Dermis microvascular lymphatic vessel endothelial cell (primary cell): ENCODE data around the gene EFCAB9. TPM values are rescaled to one million over a fixed set of nuclear protein-coding genes. Genes with fewer than 3 reads are reported as not detected.
A peak's percentile ranks its signal among the peaks of the same experiment; 100 is the strongest.

Experiments used
- DNase-seq, 2 donors: peaks; one replicate each; pipeline versions ENCODE4 v3.0.0 to v3.0.0-alpha.2; 2010; ENCODE audit warnings: low read depth in 2 of 2
- total RNA-seq: library from RNA; depleted of rRNA; stranded (reverse); fragments of >200 nt; gene quantifications from 2 replicates; pipeline ENCODE4 v1.2.1, GENCODE V29; 2014

The EFCAB9 gene
- total RNA-seq, 1 donor from 2014 or later: not detected

DNA sequence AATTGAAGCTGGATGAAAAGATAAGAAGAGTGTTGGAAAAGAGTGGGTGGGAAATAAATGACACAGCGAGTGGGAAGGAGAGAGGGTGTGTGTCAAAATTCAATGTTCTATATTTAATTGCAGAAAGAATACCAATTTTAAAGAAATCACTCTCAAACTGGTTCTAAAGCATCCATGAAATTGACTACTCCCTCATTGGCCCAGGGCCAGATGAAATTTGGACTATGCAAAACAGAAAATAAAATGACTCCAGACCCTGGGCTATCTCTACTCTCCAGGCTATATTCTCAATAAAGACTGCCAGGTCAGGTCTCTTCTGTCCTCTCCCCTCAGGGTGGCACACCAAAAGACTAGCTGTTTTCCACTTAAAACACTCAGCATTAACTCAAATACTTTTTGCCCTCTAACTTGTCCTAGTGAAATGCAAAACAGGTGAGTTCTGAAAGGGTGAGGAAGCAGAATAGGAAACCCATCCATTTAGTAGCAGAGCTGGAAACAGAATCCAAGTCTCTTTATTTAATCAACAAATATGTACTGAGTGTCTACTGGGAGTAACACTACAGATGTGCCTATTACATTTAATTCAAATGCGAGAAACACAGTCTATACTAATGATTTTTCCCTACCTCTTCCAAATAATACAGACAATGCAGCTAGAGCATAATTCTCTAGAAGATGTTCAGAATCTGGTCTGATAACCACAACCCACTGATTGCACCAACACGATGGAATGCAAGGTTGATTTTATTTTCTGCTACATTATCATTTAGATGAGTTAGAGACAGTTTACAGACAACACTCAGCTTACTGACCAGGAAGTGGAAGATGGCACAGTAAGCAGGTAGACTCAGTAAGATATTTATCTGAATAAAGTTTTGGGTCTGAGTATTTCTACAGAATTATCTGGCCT, 42.1 kb downstream of the EFCAB9 start:
- no peak for DNase-seq

DNA sequence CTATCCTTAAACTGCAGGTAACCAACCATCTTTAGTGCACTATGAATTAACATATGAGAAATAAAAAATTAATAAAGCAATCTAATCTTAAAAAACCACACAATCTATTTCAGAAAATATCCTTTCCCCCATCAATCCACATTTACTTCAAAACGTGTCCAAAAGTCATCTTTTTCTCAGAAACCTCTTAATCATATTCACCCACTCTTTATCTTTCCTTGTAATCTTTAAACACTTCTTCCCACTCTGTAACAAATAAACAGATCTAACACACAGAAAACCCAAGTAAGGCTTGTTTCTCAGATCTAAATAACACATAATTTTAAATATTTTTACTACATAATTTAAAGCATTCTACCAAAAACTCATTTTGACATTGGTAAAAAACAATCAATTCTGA, 44.4 kb downstream of the EFCAB9 start:
- DNase-seq: no peak

DNA sequence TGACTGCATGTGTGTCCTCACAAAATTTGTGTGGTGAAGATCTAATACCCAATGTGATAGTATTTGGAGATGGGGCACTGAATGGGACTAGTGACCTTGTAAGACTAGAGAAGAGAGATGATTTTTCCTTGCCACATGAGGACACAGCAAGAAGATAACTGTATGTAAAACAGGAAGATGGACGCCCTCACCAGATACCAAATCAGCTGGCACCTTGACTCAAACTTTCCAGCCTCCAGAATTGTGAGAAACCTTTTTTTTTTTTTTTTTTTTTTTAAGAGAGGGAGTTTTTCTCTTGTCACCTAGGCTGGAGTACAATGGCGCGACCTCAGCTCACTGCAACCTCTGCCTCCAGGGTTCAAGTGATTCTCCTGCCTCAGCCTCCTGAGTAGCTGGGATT, 49.3 kb downstream of the EFCAB9 start:
- no peak for DNase-seq

DNA sequence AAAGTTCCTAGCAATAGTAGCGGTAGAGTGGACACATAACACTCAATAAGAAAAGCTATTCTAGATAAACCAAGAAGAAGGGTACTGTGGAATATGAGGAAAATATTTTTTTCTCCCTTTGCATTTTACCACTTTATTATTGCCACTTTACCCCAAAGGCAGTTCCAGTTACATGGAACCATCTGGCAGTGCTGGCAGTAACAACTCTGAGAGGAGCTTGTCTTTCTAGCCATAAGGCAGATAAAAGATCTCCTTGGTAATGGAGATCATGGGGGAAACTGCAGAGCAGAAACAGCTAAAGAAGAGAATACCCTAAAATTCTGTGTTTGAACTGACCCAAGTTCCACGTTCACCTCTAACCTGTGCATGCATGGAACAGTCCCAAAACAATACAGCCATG, 51.1 kb downstream of the EFCAB9 start:
- no peak for DNase-seq

DNA sequence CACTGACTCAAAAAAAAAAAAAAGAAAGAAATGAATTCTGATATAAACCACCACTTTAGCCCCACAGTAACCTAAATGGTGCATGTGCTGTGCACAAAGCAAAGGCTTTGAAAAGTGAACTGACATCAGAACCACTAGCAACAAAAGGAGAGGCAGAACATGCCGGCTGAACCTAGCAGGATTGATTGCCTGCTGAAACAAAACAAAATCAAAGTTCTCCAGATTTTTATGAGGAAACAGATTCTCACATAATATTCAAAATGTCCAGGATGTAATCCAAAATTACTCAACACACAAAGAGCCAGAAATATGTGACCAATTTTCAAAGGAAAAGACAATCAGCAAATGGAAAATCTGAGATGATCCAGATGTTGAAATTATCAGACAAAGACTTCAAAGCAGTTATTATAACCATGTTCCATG, 51.7 kb downstream of the EFCAB9 start:
- peak in 1 of 2 donors; percentile 66 for DNase-seq

DNA sequence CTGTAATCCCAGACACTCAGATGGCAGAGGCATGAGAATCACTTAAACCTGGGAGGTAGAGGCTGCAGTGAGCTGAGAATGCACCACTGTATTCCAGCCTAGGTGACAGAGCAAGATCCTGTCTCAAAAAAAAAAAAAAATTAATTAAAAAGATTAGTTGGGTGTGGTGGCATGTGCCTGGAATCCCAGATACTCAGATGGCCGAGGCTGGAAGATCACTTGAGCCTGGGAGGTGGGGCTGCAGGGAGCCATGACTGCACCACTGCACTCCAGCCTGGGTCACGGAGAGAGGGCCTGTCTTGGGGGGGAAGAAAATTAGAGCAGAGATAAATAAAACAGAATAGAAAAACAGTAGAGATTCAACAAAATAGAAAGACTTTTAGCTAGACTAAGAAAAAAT, 54.7 kb downstream of the EFCAB9 start:
- no peak for DNase-seq

DNA sequence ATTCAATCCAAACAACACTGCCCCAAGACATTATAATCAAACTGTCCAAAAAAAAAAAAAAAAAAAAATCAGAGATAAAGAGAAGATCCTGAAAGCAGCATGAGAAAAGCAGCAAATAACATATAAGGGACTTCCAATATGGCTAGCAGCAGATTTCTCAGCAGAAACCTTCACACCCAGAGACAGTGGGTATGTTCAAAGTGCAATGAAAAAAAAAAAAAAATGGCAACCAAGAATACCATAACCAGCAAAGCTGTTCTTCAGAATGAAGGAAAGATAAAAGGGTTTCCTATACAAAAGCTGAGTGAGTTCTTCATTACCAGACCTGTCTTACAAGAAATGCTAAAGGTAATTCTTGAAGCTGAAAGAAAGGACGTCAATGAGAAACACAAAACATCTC, 57.4 kb downstream of the EFCAB9 start:
- DNase-seq: no peak

DNA sequence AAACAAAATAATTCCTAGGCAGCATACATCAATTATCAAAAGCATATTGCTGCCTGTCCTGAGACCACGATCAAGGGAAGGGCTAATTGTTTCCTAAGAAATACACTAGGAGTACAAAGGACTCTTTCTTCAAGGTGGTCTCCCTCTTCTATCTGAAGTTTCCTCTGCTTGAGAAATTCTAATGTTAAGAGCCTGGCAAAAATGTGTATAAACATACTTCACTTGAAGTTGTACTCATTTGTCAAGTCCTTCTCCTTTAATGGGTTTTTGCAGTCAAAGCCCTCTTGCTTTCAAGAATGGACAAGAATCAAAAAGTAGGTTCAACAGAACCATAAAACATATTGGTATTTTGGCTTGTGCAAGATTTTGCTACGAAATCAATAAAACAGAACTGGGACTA, 58.5 kb downstream of the EFCAB9 start:
- DNase-seq: no peak

Other genes starting within 250 kb of the EFCAB9 start
- gene FBXW11, start 187.5 kb upstream of the EFCAB9 start, total RNA-seq: 58.0 and 64.9 TPM in 2 replicates
- gene STK10, start 5.9 kb upstream of the EFCAB9 start, total RNA-seq: 27.8 and 29.1 TPM in 2 replicates
- 15.7 and 18.3 TPM in 2 replicates for gene UBTD2, start 89.6 kb downstream of the EFCAB9 start, total RNA-seq